Endothelial cell of umbilical vein (primary cell): ENCODE data around the gene ASPSCR1. TPM values are rescaled to one million over a fixed set of nuclear protein-coding genes. Genes with fewer than 3 reads are reported as not detected.

ENCODE experiments used
- BruUV-seq: library from RNA; stranded (reverse); fragments of 400-500 nt; replicated peaks from 2 replicates; lab custom pipeline; 2021; lab: Mats Ljungman, UMichigan
- CTCF ChIA-PET: fragments of 300-600, 350-600 bp; sonication (Branson Sonifier 250); formaldehyde crosslinking; loops from one replicate; lab custom pipeline; 2021; ENCODE audit warnings: antibody characterized with exemption, inconsistent platforms; lab: Charles Lee
- POLR2A ChIA-PET: fragments of 300-600, 350-600 bp; sonication (Branson Sonifier 250); formaldehyde crosslinking; loops from one replicate; lab custom pipeline; 2021; ENCODE audit warnings: antibody characterized with exemption, inconsistent platforms; lab: Charles Lee
- DNase-seq: peaks from one replicate; pipeline ENCODE4 v3.0.0-alpha.2; 2011; ENCODE audit warnings: low read depth, low spot score
- FAIRE-seq: peaks from 2 replicates; lab custom pipeline; 2011; peaks lifted over from hg19 to GRCh38; lab: Jason Lieb, UNC
- H2AFZ ChIP-seq: 2 replicates; pipeline ENCODE4 v1.6.0; 2012; ENCODE audit warnings: low read depth, low read length, control low read depth, inconsistent platforms
- H3K27ac ChIP-seq: 2 replicates; pipeline ENCODE4 v1.5.1; 2011; ENCODE audit warnings: low read depth, mild to moderate bottlenecking, control low read depth, low read length, moderate library complexity; ENCODE audit not compliant: insufficient read depth
- H3K27me3 ChIP-seq, 2 experiments: 2 replicates each; pipeline versions ENCODE4 v1.6.0 to v1.6.1; 2011; ENCODE audit warnings: low read length in 2 of 2, mixed read lengths in 1 of 2; ENCODE audit not compliant: control insufficient read depth in 2 of 2, insufficient read depth in 2 of 2
- H3K36me3 ChIP-seq, 2 experiments: 2 replicates in 1 of 2; 3 replicates in 1 of 2; pipeline ENCODE4 v1.5.1; 2011; ENCODE audit warnings: low read length in 2 of 2, mild to moderate bottlenecking in 1 of 2, moderate library complexity in 1 of 2; ENCODE audit not compliant: control insufficient read depth in 2 of 2, insufficient read depth in 2 of 2; ENCODE audit errors: extremely low read depth in 1 of 2
- H3K4me1 ChIP-seq: 3 replicates; pipeline ENCODE4 v1.5.1; 2011; ENCODE audit warnings: mild to moderate bottlenecking, low read length; ENCODE audit not compliant: control insufficient read depth, insufficient read depth; ENCODE audit errors: extremely low read depth
- H3K4me2 ChIP-seq: 2 replicates; pipeline ENCODE4 v1.6.1; 2011; ENCODE audit warnings: low read length, control low read depth, mixed read lengths; ENCODE audit not compliant: insufficient read depth
- H3K4me3 ChIP-seq, 3 experiments: fragments of 200-600 bp in 1 of 3; sonication (generic), shearing (Covaris generic) in 1 of 3; replicated peaks in 1 of 3; 2 replicates each; pipeline ENCODE4 v1.5.1; 2011 to 2016; ENCODE audit warnings: control low read depth in 3 of 3, low read length in 3 of 3, mild to moderate bottlenecking in 2 of 3, inconsistent platforms in 1 of 3, low read depth in 1 of 3, moderate library complexity in 1 of 3; ENCODE audit not compliant: insufficient read depth in 1 of 3
- H3K79me2 ChIP-seq: 2 replicates; pipeline ENCODE4 v1.6.0; 2012; ENCODE audit warnings: low read length, inconsistent platforms; ENCODE audit not compliant: control insufficient read depth, insufficient read depth
- H3K9ac ChIP-seq: replicated peaks from 2 replicates; pipeline ENCODE3; 2011; ENCODE audit warnings: low read length, control low read depth; ENCODE audit not compliant: insufficient read depth; ENCODE audit errors: extremely low read depth
- H3K9me1 ChIP-seq: replicated peaks from 3 replicates; pipeline ENCODE4 v1.6.0; 2011; ENCODE audit warnings: mild to moderate bottlenecking, low read length; ENCODE audit not compliant: control insufficient read depth, insufficient read depth; ENCODE audit errors: extremely low read depth
- H3K9me3 ChIP-seq: replicated peaks from 2 replicates; pipeline ENCODE4 v1.5.1; 2012; ENCODE audit warnings: low read length, inconsistent platforms; ENCODE audit not compliant: control insufficient read depth, insufficient read depth
- H4K20me1 ChIP-seq: replicated peaks from 2 replicates; pipeline ENCODE3; 2011; ENCODE audit warnings: mild to moderate bottlenecking, low read length; ENCODE audit not compliant: control insufficient read depth, insufficient read depth; ENCODE audit errors: extremely low read depth
- EZH2 ChIP-seq: IDR thresholded peaks from 2 replicates; pipeline ENCODE4 v1.6.1; 2012; ENCODE audit warnings: borderline replicate concordance, low read depth, mild to moderate bottlenecking, moderate library complexity, low read length, inconsistent platforms; ENCODE audit not compliant: severe bottlenecking
- FOS ChIP-seq: IDR thresholded peaks from 2 replicates; pipeline ENCODE4 v1.6.1; 2011; ENCODE audit warnings: mild to moderate bottlenecking, low read length, moderate library complexity, borderline replicate concordance; ENCODE audit not compliant: insufficient read depth
- JUN ChIP-seq: IDR thresholded peaks from 2 replicates; pipeline ENCODE4 v1.6.1; 2011; ENCODE audit warnings: borderline replicate concordance, low read depth; ENCODE audit not compliant: insufficient read length, insufficient read depth
- MYC ChIP-seq: IDR thresholded peaks from one replicate; pipeline ENCODE4 v1.6.1; 2011; ENCODE audit warnings: mild to moderate bottlenecking, low read depth, low read length
- dilution Hi-C: fragments of 300-500 bp; cut with MboI; formaldehyde crosslinking; loops from one replicate; pipeline ENCODE4 v1.15.0; 2019; ENCODE audit warnings: low sequenced_read_pairs; ENCODE audit not compliant: extremely low pct_ligation_motif_present
- intact Hi-C: fragments of 100-400 bp; cut with micrococcal nuclease; formaldehyde crosslinking; loops from one replicate; pipeline ENCODE4 v1.10.0; 2022
- polyA plus RNA-seq, 4 experiments: library from polyadenylated mRNA; depleted of rRNA in 3 of 4; stranded (reverse) in 3 of 4; unstranded in 1 of 4; fragments of >200 nt; gene quantifications; 2 replicates each; pipeline versions ENCODE4 v1.2.1 to v1.2.3, GENCODE V29; 2011 to 2012; ENCODE audit warnings: missing spikeins in 1 of 4
- total RNA-seq: library from RNA; stranded (reverse); gene quantifications from 2 replicates; pipeline ENCODE4 v1.2.3, GENCODE V29; 2021
- TF ChIP-seq, protein P1 (sequence below): IDR thresholded peaks from 2 replicates; pipeline ENCODE4 v1.6.1; 2011; ENCODE audit not compliant: insufficient read depth, insufficient read length
- TF ChIP-seq, protein P2 (sequence below), 2 donors: IDR thresholded peaks; 1 replicate in 1 of 2; 2 replicates in 1 of 2; pipeline ENCODE4 v1.5.1; 2011; ENCODE audit warnings: low read length in 2 of 2, mild to moderate bottlenecking in 2 of 2, moderate library complexity in 2 of 2, control low read depth in 1 of 2, inconsistent platforms in 1 of 2, low read depth in 1 of 2; ENCODE audit not compliant: insufficient read depth in 1 of 2; ENCODE audit errors: extremely low read depth in 1 of 2

The ASPSCR1 gene
- total and polyA plus RNA-seq, 2 donors (not counting 3 experiments of a cell fraction or from before 2014, with no cell fraction given) = 24.8 to 36.5 TPM

DNA sequence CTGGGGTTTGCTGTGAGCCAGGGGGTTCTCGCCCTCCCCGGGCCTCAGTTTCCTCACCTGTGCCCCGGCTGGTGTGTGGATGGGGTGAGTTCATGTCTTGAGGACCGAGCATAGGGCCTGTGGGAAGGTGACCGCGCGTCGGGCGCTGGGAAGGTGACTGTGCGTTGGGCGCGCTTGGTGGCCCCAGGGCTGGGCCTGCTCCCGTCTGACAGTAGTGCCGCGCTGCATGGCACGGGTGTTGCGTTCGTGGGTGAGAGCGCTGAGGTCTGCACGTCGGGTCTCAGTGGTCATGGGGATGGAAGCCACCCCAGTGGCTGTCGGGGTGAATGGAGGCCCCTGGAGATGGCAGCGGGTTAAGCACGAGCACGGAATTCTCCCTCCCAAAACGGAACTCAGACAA lies 9.2 kb downstream of the ASPSCR1 start:
- Histone ChIP-seq H3K4me2 (no peak overlapping the region), H3K9me3 (no peaks in the 10 kb centered on the region), H3K9ac (no peak overlapping the region), H4K20me1 (no peaks in the 10 kb centered on the region), H3K27me3 (no peaks in the 10 kb centered on the region), H3K4me1 (no peaks in the 10 kb centered on the region), H3K79me2 (no peaks in the 10 kb centered on the region), H3K9me1 (no peaks in the 10 kb centered on the region), H3K4me3 (no peak overlapping the region), H2AFZ (no peak overlapping the region), H3K27ac (no peak overlapping the region), H3K36me3 (peaks cover 0 to 20% of the 10 kb centered on the region in 2 experiments)
- dilution Hi-C loops (no loop called here), intact Hi-C loops (no loop called here)
- no TSS peak for BruUV-seq
- FAIRE-seq (no peak), DNase-seq (no peak)
- ChIA-PET POLR2A (no interaction called here), CTCF (no interaction called here)
- TF ChIP-seq EZH2 (no peak), MYC (no peak), FOS (no peak), JUN (no peak)
- TF ChIP-seq, protein P1, sequence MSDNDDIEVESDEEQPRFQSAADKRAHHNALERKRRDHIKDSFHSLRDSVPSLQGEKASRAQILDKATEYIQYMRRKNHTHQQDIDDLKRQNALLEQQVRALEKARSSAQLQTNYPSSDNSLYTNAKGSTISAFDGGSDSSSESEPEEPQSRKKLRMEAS = no peak
- TF ChIP-seq, protein P2, sequence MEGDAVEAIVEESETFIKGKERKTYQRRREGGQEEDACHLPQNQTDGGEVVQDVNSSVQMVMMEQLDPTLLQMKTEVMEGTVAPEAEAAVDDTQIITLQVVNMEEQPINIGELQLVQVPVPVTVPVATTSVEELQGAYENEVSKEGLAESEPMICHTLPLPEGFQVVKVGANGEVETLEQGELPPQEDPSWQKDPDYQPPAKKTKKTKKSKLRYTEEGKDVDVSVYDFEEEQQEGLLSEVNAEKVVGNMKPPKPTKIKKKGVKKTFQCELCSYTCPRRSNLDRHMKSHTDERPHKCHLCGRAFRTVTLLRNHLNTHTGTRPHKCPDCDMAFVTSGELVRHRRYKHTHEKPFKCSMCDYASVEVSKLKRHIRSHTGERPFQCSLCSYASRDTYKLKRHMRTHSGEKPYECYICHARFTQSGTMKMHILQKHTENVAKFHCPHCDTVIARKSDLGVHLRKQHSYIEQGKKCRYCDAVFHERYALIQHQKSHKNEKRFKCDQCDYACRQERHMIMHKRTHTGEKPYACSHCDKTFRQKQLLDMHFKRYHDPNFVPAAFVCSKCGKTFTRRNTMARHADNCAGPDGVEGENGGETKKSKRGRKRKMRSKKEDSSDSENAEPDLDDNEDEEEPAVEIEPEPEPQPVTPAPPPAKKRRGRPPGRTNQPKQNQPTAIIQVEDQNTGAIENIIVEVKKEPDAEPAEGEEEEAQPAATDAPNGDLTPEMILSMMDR (IDR thresholded peaks at IDR 0.05; ENCODE audit: extremely low read depth in 1 of 2, insufficient read depth in 1 of 2, low read depth in 1 of 2, low read length in 2 of 2) = no peak
